Mesendoderm (in vitro differentiated cells): ENCODE data around the gene GRAMD1A.

Experiments used
- DNase-seq: peaks from one replicate; pipeline ENCODE4 v3.0.0; 2013
- H2AK5ac ChIP-seq: 2 replicates; pipeline ENCODE4 v1.6.1; 2013; ENCODE audit warnings: low read length, inconsistent platforms
- H2BK120ac ChIP-seq: 2 replicates; pipeline ENCODE4 v1.6.1; 2013; ENCODE audit warnings: low read depth, mild to moderate bottlenecking, low read length, moderate library complexity, mixed read lengths
- H2BK15ac ChIP-seq: replicated peaks from 2 replicates; pipeline ENCODE4 v1.6.1; 2013; ENCODE audit warnings: low read depth, mild to moderate bottlenecking, moderate library complexity
- H2BK5ac ChIP-seq: 2 replicates; pipeline ENCODE4 v1.6.1; 2013; ENCODE audit warnings: low read length, inconsistent platforms
- H3K18ac ChIP-seq: 2 replicates; pipeline ENCODE4 v1.6.1; 2013; ENCODE audit warnings: mild to moderate bottlenecking, low read length, mixed read lengths
- H3K23ac ChIP-seq: one replicate; pipeline ENCODE4 v1.6.1; 2013; ENCODE audit warnings: low read length
- H3K27ac ChIP-seq: 2 replicates; pipeline ENCODE4 v1.5.1; 2013; ENCODE audit warnings: low read depth, mild to moderate bottlenecking, inconsistent platforms, low read length, moderate library complexity
- H3K27me3 ChIP-seq: 2 replicates; pipeline ENCODE4 v1.6.1; 2013; ENCODE audit warnings: low read length, control low read depth, mild to moderate bottlenecking, inconsistent platforms; ENCODE audit not compliant: insufficient read depth, poor library complexity
- H3K36me3 ChIP-seq: 2 replicates; pipeline ENCODE4 v1.6.1; 2013; ENCODE audit warnings: low read length, inconsistent platforms; ENCODE audit not compliant: control insufficient read depth, insufficient read depth
- H3K4ac ChIP-seq: one replicate; pipeline ENCODE4 v1.6.1; 2013; ENCODE audit warnings: low read depth, mild to moderate bottlenecking, low read length, moderate library complexity
- H3K4me1 ChIP-seq: 2 replicates; pipeline ENCODE4 v1.6.1; 2013; ENCODE audit warnings: low read depth, low read length, inconsistent platforms; ENCODE audit not compliant: control insufficient read depth
- H3K4me2 ChIP-seq: 2 replicates; pipeline ENCODE4 v1.6.1; 2013; ENCODE audit warnings: low read length
- H3K4me3 ChIP-seq: 2 replicates; pipeline ENCODE4 v1.5.1; 2013; ENCODE audit warnings: mild to moderate bottlenecking, low read length
- H3K56ac ChIP-seq: one replicate; pipeline ENCODE4 v1.6.1; 2013; ENCODE audit warnings: low read length
- H3K79me1 ChIP-seq: 2 replicates; pipeline ENCODE4 v1.6.1; 2013; ENCODE audit warnings: low read length, inconsistent platforms
- H3K79me2 ChIP-seq: 2 replicates; pipeline ENCODE4 v1.6.1; 2013; ENCODE audit warnings: mild to moderate bottlenecking, low read length; ENCODE audit not compliant: control insufficient read depth, insufficient read depth
- H3K9ac ChIP-seq: 2 replicates; pipeline ENCODE4 v1.6.1; 2013; ENCODE audit warnings: low read length, inconsistent platforms
- H4K5ac ChIP-seq: one replicate; pipeline ENCODE4 v1.6.1; 2013; ENCODE audit warnings: low read length
- H4K8ac ChIP-seq: one replicate; pipeline ENCODE4 v1.6.1; 2013; ENCODE audit warnings: low read depth, mild to moderate bottlenecking, control low read depth, low read length, moderate library complexity
- WGBS: extraction: QIAGEN DNeasy Blood & Tissue Kit; methylation state at CpG from one replicate; pipeline ENCODE4 v1.1.7; 2013; ENCODE audit warnings: low lambda C conversion rate, missing lambda C conversion rate; ENCODE audit not compliant: insufficient coverage; ENCODE audit errors: extremely low coverage; 5-methylcytosine and 5-hydroxymethylcytosine counted together

GRAMD1A gene

DNA sequence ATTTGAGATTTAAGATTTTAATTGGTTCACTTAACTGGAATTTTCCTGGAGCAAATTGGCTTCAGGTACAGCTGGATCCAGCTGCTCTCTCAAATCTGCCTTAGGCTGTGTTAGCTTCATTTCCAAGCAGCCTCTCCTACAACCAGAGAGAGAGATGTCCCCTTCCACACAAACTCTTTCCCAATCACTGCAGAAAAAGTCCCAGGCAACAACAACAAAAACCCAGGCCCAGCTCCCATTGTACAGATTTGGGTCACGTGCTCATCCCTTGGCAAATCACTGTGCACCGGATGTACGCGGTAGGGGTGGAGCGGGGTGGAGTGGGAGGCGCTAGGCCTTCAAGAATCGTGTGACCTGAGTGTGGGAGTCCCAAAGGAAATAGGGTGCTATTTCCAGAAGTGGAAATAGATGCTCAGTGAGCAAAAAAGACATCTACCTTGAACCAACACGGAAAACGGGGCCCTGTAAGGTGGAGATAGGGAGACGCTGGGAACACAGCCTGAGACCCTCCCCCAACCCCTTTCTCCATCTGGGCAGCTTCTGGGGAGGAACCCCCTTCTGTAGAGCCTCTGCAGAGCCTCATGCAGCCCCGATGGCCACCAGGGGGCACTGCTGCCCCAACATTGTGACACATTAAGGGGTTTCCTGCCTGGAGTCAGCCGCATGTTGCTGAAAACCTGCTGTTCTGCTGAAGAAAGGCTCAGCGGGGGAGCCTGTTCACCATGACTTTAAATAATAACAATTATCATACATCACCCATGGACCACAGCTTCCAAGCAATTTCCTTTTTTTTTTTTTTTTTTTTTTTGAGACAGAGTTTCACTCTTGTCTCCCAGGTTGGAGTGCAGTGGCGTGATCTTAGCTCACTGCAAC lies 66.8 kb downstream of the GRAMD1A start:
- Histone ChIP-seq H3K56ac (peak overlapping the region; percentile 56), H3K4me2 (no peak overlapping the region), H2BK5ac (no peak overlapping the region), H3K27me3 (no peaks in the 10 kb centered on the region), H3K36me3 (no peaks in the 10 kb centered on the region), H3K4me3 (no peak overlapping the region), H3K27ac (peak overlapping the region; percentile 74), H4K8ac (no peak overlapping the region), H2AK5ac (no peak overlapping the region), H3K4me1 (peaks cover 9% of the 10 kb centered on the region), H3K79me2 (no peaks in the 10 kb centered on the region), H3K9ac (no peak overlapping the region), H2BK120ac (no peak overlapping the region), H3K4ac (no peak overlapping the region), H3K23ac (no peak overlapping the region), H3K18ac (no peak overlapping the region), H2BK15ac (no peak overlapping the region), H4K5ac (no peak overlapping the region), H3K79me1 (no peaks in the 10 kb centered on the region)
- DNase-seq = peak; percentile 97
- WGBS = no CpG with 5 or more reads among the region's 14 CpGs

DNA sequence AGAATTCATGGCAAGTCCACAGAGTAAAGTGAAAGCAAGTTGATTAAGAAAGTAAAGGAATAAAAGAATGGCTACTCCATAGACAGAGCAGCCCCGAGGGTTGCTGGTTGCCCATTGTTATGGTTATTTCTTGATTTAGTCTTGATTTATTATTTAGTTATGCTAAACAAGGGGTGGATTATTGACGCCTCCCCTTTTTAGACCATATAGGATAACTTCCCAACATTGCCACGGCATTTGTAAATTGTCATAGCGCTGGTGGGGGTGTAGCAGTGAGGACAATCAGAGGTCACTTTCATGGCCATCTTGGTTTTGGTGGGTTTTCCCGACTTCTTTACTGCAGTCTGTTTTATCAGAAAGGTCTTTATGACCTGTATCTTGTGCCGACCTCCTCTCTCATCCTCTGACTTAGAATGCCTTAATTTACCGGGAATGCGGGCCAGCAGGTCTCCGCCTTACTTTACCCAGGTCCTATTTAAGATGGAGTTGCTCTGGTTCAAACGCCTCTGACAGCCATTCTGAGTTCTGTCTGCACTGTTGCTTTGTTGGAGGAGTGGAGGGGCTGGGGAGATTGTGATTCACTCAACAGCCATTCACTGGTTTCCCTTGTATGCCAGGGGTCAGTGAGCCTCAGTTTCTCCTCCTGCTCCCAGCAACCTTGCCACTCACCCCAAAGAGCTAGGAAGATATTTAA lies 69.0 kb downstream of the GRAMD1A start:
- H2BK120ac ChIP-seq = peak overlapping the region; percentile 65
- H3K36me3 ChIP-seq = no peaks in the 10 kb centered on the region
- no peak overlapping the region for H2BK15ac ChIP-seq
- peak overlapping the region; percentile 69 for H2AK5ac ChIP-seq
- H3K79me1 ChIP-seq = no peaks in the 10 kb centered on the region
- no CpG with 5 or more reads among the region's 10 CpGs for WGBS
- H3K56ac ChIP-seq = peak overlapping the region; percentile 83
- no peak for DNase-seq
- no peak overlapping the region for H3K4me2 ChIP-seq
- peak overlapping the region; percentile 87 for H4K5ac ChIP-seq
- peak overlapping the region; percentile 56 for H3K18ac ChIP-seq
- no peak overlapping the region for H4K8ac ChIP-seq
- H2BK5ac ChIP-seq = peak overlapping the region; percentile 55
- peak overlapping the region; percentile 82 for H3K27ac ChIP-seq
- H3K4me1 ChIP-seq = peaks cover 9% of the 10 kb centered on the region
- no peak overlapping the region for H3K23ac ChIP-seq
- H3K4me3 ChIP-seq = no peak overlapping the region
- no peak overlapping the region for H3K9ac ChIP-seq
- H3K79me2 ChIP-seq = no peaks in the 10 kb centered on the region
- no peaks in the 10 kb centered on the region for H3K27me3 ChIP-seq
- H3K4ac ChIP-seq = peak overlapping the region; percentile 93

DNA sequence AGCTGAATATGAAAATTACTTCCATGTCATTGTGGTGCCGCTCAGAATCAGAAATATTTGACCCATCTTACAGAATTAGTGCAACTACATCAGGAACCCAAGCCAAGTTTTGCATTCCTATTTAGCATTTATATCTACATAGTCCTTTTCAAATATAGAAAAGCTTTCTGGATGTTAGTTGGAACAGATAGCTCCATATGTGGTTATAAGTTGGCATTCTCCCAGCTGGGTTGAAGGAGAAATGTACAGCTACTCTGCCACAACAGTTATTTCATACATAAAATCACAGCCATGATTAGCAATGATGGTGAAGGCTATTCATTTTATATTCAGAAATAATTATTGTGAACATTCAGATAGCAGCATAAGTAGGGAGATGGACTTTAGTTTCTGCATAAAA lies 69.6 kb downstream of the GRAMD1A start:
- no peak overlapping the region for H3K4ac ChIP-seq
- H3K27ac ChIP-seq = no peak overlapping the region
- no CpG with 5 or more reads among the region's 1 CpG for WGBS
- H4K5ac ChIP-seq = no peak overlapping the region
- H3K79me2 ChIP-seq = no peaks in the 10 kb centered on the region
- H4K8ac ChIP-seq = no peak overlapping the region
- H3K18ac ChIP-seq = no peak overlapping the region
- H3K23ac ChIP-seq = no peak overlapping the region
- peaks cover 9% of the 10 kb centered on the region for H3K4me1 ChIP-seq
- H2BK120ac ChIP-seq = peak overlapping the region; percentile 65
- no peak overlapping the region for H3K4me3 ChIP-seq
- no peak overlapping the region for H2BK5ac ChIP-seq
- H3K79me1 ChIP-seq = no peaks in the 10 kb centered on the region
- no peak overlapping the region for H2BK15ac ChIP-seq
- H3K4me2 ChIP-seq = no peak overlapping the region
- no peaks in the 10 kb centered on the region for H3K27me3 ChIP-seq
- H3K9ac ChIP-seq = no peak overlapping the region
- no peak for DNase-seq
- H3K36me3 ChIP-seq = no peaks in the 10 kb centered on the region
- H2AK5ac ChIP-seq = no peak overlapping the region
- no peak overlapping the region for H3K56ac ChIP-seq

DNA sequence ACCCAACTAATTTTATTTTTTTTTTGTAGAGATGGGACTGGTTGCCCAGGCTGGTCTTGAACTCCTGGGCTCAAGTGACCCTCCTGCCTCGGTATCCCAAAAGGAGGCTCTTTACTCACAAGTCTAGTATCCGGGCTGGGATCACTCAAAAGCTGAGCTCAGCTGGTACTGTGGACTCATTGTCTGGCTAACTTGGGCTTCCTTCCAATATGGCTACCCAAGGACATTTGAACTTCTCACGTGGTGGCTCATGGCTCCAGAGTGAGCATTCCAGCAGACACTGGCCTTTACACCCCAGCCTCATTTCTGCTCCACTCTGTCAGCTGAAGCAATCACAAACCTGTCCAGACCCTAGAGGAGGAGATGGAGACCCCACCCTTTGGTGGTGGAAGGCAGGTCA lies 70.3 kb downstream of the GRAMD1A start:
- H4K5ac ChIP-seq = no peak overlapping the region
- H2BK15ac ChIP-seq = no peak overlapping the region
- no peak overlapping the region for H3K4ac ChIP-seq
- no peak overlapping the region for H2BK120ac ChIP-seq
- no peak overlapping the region for H3K4me3 ChIP-seq
- no peaks in the 10 kb centered on the region for H3K27me3 ChIP-seq
- no peak for DNase-seq
- no peaks in the 10 kb centered on the region for H3K79me1 ChIP-seq
- H3K4me2 ChIP-seq = no peak overlapping the region
- H2AK5ac ChIP-seq = no peak overlapping the region
- no peak overlapping the region for H3K27ac ChIP-seq
- H3K23ac ChIP-seq = no peak overlapping the region
- H3K36me3 ChIP-seq = no peaks in the 10 kb centered on the region
- no peak overlapping the region for H3K9ac ChIP-seq
- no peaks in the 10 kb centered on the region for H3K79me2 ChIP-seq
- no peak overlapping the region for H2BK5ac ChIP-seq
- H3K56ac ChIP-seq = no peak overlapping the region
- no peak overlapping the region for H4K8ac ChIP-seq
- H3K18ac ChIP-seq = no peak overlapping the region
- WGBS = no CpG with 5 or more reads among the region's 3 CpGs
- peaks cover 9% of the 10 kb centered on the region for H3K4me1 ChIP-seq

DNA sequence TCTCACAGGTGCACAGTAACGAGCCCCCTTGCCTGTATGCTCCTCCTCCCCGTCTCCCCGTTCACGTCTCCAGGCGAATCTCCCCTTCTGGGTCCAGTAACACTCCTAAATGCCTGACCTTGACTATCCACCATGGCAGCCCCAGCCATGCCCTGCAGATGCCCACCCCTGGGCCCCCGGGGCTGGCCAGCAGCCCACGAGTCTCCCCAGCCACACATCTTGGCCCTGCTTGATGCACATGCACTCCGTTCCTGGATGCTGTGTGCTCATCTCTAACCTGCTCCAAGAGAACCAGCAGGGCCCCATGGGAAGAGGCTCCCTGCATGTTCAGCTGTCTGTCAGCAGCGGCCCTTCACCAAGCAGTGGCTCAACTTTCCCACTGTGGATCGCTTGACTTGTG lies 73.4 kb downstream of the GRAMD1A start:
- Histone ChIP-seq H3K4me1 (peaks cover 6% of the 10 kb centered on the region), H3K23ac (no peak overlapping the region), H3K56ac (no peak overlapping the region), H3K4ac (no peak overlapping the region), H3K9ac (no peak overlapping the region), H2BK5ac (no peak overlapping the region), H3K36me3 (no peaks in the 10 kb centered on the region), H3K79me1 (no peaks in the 10 kb centered on the region), H2AK5ac (no peak overlapping the region), H2BK15ac (no peak overlapping the region), H3K4me2 (no peak overlapping the region), H4K8ac (no peak overlapping the region), H3K18ac (no peak overlapping the region), H3K27ac (no peak overlapping the region), H4K5ac (no peak overlapping the region), H3K27me3 (no peaks in the 10 kb centered on the region), H3K79me2 (no peaks in the 10 kb centered on the region), H2BK120ac (no peak overlapping the region), H3K4me3 (no peak overlapping the region)
- no CpG with 5 or more reads among the region's 10 CpGs for WGBS
- no peak for DNase-seq
